ENCODE data around the gene CCNL1. TPM values are rescaled to one million over a fixed set of nuclear protein-coding genes. Genes with fewer than 3 reads are reported as not detected.

The CCNL1 gene
- polyA plus RNA-seq, 1 donor from 2014 or later, result 186 TPM

DNA sequence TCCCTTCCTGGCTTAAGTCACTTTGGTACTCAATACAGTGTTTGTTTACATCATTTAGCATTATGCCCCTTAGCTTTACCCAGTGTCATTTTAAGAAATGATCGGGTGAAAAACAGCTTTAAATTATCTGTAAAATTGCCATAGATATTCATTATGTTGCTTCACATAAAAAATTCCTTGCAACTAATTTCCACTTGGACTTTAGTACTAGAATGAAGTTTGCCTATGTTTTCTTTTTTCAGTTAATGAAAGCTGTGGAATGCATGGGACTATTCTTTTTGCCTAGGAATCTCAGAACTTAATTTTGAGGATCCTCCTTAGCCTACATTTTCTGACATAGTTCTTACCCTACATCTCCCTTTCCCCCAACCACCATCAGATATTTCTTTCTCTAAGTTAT lies 38.4 kb downstream of the CCNL1 start:
- H3K4me2 ChIP-seq (ENCODE audit: low read length), result no peak overlapping the region
- TF ChIP-seq SMC3 (conservative IDR thresholded peaks at IDR 0.05; ENCODE audit: poor library complexity) (no peak), TAF1 (IDR thresholded peaks at IDR 0.05; ENCODE audit: low read depth) (no peak), CTCF (IDR thresholded peaks at IDR 0.05; ENCODE audit: poor library complexity, severe bottlenecking) (no peak), RAD21 (conservative IDR thresholded peaks at IDR 0.05) (no peak)
- no peaks in the 10 kb centered on the region for H3K36me3 ChIP-seq (ENCODE audit: insufficient read depth, low read length)
- no peaks in the 10 kb centered on the region for H3K79me2 ChIP-seq (replicated peaks; ENCODE audit: insufficient read depth, low read length)
- H2AFZ ChIP-seq (ENCODE audit: low read depth, low read length), result no peak overlapping the region
- H3K4me3 ChIP-seq (ENCODE audit: low read length), result no peak overlapping the region
- no peaks in the 10 kb centered on the region for H3K9me2 ChIP-seq (ENCODE audit: insufficient read depth, low read length)
- H4K20me1 ChIP-seq (ENCODE audit: insufficient read depth), result no peaks in the 10 kb centered on the region
- H3F3A ChIP-seq (ENCODE audit: insufficient read depth, low read length, poor library complexity, severe bottlenecking), result no peaks in the 10 kb centered on the region
- H3K9ac ChIP-seq (ENCODE audit: low read length), result no peak overlapping the region
- no peaks in the 10 kb centered on the region for H3K27me3 ChIP-seq (ENCODE audit: insufficient read depth, low read depth, low read length)
- no peaks in the 10 kb centered on the region for H3K9me3 ChIP-seq (ENCODE audit: low read length)
- no peak overlapping the region for H3K27ac ChIP-seq (ENCODE audit: low read length)

DNA sequence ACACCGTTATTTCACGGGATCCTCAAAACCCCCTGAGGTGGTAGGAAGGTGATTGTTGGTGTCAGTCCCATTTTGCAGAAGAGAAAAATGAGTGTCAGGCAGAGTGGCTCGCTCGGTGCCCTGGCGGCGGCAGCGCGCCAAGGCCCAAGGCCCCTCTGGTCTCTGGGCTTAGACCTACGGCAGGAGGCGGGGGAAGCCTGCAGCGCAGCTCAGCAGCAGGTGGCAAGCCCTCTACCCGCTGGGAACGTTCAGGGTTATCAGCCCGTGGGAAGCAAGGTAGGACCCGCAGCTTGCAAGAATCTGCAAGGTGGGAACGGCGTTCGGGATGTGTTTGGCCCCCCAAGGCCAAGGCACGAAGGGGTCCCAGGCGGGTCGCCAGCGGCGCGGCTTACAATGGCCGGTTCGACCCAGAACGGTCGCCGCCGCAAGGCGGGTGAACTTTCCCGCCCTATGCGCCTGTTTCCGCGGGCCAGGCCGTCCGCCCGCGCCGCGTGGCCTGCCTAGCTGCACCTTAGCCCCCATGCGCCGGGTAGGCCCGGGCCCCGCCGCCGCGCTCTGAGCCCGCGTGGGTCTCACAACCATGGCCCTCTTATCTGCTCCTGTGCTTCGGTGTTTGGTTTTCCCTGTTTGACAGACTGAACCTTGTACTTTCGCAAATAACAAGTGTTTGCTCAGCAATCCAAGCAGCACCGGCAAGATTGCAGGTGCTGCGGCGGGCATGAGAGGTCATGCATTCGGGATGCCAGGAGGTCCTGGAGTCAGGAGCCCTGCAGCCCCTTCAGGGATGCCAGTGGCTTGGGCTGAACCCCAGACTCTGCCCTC lies 39.7 kb downstream of the CCNL1 start:
- H3K27me3 ChIP-seq (ENCODE audit: insufficient read depth, low read depth, low read length), result no peaks in the 10 kb centered on the region
- no peak overlapping the region for H2AFZ ChIP-seq (ENCODE audit: low read depth, low read length)
- no peaks in the 10 kb centered on the region for H4K20me1 ChIP-seq (ENCODE audit: insufficient read depth)
- no peak overlapping the region for H3K4me3 ChIP-seq (ENCODE audit: low read length)
- H3K9me2 ChIP-seq (ENCODE audit: insufficient read depth, low read length), result no peaks in the 10 kb centered on the region
- no peak for TF ChIP-seq CTCF (IDR thresholded peaks at IDR 0.05; ENCODE audit: poor library complexity, severe bottlenecking)
- TF ChIP-seq EP300 (conservative IDR thresholded peaks at IDR 0.05; ENCODE audit: poor library complexity, severe bottlenecking), result no peak
- no peak for TF ChIP-seq RAD21 (conservative IDR thresholded peaks at IDR 0.05)
- TF ChIP-seq MXI1 (conservative IDR thresholded peaks at IDR 0.05; ENCODE audit: poor library complexity, severe bottlenecking), result no peak
- TF ChIP-seq EZH2 (IDR thresholded peaks at IDR 0.05; ENCODE audit: borderline replicate concordance, insufficient read depth, low read length, poor library complexity, severe bottlenecking), result no peak
- TF ChIP-seq POLR2AphosphoS5 (IDR thresholded peaks at IDR 0.05), result no peak
- H3F3A ChIP-seq (ENCODE audit: insufficient read depth, low read length, poor library complexity, severe bottlenecking), result no peaks in the 10 kb centered on the region
- no peaks in the 10 kb centered on the region for H3K36me3 ChIP-seq (ENCODE audit: insufficient read depth, low read length)
- H3K79me2 ChIP-seq (replicated peaks; ENCODE audit: insufficient read depth, low read length), result no peaks in the 10 kb centered on the region
- no peaks in the 10 kb centered on the region for H3K9me3 ChIP-seq (ENCODE audit: low read length)
- H3K27ac ChIP-seq (ENCODE audit: low read length), result no peak overlapping the region
- no peak overlapping the region for H3K4me2 ChIP-seq (ENCODE audit: low read length)
- H3K9ac ChIP-seq (ENCODE audit: low read length), result no peak overlapping the region

DNA sequence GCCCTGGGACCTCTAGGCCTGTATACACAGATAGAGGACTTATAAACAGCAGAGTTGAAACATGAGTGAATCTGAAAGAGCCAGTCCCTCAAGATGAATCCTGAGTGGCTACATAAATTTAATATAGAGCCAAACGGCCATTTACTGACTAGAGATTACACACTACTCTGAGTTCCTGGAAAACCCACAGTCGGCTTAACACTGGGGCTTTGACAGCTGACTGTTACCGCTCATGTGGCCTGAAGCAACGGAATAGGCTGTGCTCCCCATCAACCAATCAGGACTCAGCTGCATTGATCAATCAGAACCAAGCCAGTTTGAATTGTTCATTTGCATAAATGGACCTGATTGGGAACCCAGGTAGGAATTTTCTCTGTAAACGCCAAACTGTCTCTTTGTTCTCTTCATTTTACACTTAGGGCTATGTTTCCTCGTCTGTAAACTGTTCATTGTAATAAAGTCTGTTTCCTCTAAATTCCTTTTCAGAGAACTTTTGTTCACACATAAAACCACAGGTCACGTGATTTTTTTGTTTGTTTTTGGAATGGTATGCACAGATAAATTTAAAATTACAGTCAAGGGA lies 40.5 kb downstream of the CCNL1 start:
- no peak overlapping the region for H2AFZ ChIP-seq (ENCODE audit: low read depth, low read length)
- H3F3A ChIP-seq (ENCODE audit: insufficient read depth, low read length, poor library complexity, severe bottlenecking), result no peaks in the 10 kb centered on the region
- no peaks in the 10 kb centered on the region for H3K36me3 ChIP-seq (ENCODE audit: insufficient read depth, low read length)
- no peaks in the 10 kb centered on the region for H4K20me1 ChIP-seq (ENCODE audit: insufficient read depth)
- no peaks in the 10 kb centered on the region for H3K9me2 ChIP-seq (ENCODE audit: insufficient read depth, low read length)
- TF ChIP-seq TAF1 (IDR thresholded peaks at IDR 0.05; ENCODE audit: low read depth) (no peak), EP300 (conservative IDR thresholded peaks at IDR 0.05; ENCODE audit: poor library complexity, severe bottlenecking) (no peak), CTCF (IDR thresholded peaks at IDR 0.05; ENCODE audit: poor library complexity, severe bottlenecking) (no peak), POLR2AphosphoS5 (IDR thresholded peaks at IDR 0.05) (no peak), RAD21 (conservative IDR thresholded peaks at IDR 0.05) (no peak), EZH2 (IDR thresholded peaks at IDR 0.05; ENCODE audit: borderline replicate concordance, insufficient read depth, low read length, poor library complexity, severe bottlenecking) (no peak), MXI1 (conservative IDR thresholded peaks at IDR 0.05; ENCODE audit: poor library complexity, severe bottlenecking) (no peak), SMC3 (conservative IDR thresholded peaks at IDR 0.05; ENCODE audit: poor library complexity) (no peak)
- TF ChIP-seq, protein P1, sequence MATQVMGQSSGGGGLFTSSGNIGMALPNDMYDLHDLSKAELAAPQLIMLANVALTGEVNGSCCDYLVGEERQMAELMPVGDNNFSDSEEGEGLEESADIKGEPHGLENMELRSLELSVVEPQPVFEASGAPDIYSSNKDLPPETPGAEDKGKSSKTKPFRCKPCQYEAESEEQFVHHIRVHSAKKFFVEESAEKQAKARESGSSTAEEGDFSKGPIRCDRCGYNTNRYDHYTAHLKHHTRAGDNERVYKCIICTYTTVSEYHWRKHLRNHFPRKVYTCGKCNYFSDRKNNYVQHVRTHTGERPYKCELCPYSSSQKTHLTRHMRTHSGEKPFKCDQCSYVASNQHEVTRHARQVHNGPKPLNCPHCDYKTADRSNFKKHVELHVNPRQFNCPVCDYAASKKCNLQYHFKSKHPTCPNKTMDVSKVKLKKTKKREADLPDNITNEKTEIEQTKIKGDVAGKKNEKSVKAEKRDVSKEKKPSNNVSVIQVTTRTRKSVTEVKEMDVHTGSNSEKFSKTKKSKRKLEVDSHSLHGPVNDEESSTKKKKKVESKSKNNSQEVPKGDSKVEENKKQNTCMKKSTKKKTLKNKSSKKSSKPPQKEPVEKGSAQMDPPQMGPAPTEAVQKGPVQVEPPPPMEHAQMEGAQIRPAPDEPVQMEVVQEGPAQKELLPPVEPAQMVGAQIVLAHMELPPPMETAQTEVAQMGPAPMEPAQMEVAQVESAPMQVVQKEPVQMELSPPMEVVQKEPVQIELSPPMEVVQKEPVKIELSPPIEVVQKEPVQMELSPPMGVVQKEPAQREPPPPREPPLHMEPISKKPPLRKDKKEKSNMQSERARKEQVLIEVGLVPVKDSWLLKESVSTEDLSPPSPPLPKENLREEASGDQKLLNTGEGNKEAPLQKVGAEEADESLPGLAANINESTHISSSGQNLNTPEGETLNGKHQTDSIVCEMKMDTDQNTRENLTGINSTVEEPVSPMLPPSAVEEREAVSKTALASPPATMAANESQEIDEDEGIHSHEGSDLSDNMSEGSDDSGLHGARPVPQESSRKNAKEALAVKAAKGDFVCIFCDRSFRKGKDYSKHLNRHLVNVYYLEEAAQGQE (IDR thresholded peaks at IDR 0.05; ENCODE audit: borderline replicate concordance), result no peak
- no peaks in the 10 kb centered on the region for H3K27me3 ChIP-seq (ENCODE audit: insufficient read depth, low read depth, low read length)
- no peak overlapping the region for H3K4me2 ChIP-seq (ENCODE audit: low read length)
- H3K79me2 ChIP-seq (replicated peaks; ENCODE audit: insufficient read depth, low read length), result no peaks in the 10 kb centered on the region
- no peak overlapping the region for H3K9ac ChIP-seq (ENCODE audit: low read length)
- H3K9me3 ChIP-seq (ENCODE audit: low read length), result no peaks in the 10 kb centered on the region
- H3K27ac ChIP-seq (ENCODE audit: low read length), result no peak overlapping the region
- H3K4me3 ChIP-seq (ENCODE audit: low read length), result no peak overlapping the region
